Measurements from ENCODE around the gene GOT1.

The GOT1 gene

DNA sequence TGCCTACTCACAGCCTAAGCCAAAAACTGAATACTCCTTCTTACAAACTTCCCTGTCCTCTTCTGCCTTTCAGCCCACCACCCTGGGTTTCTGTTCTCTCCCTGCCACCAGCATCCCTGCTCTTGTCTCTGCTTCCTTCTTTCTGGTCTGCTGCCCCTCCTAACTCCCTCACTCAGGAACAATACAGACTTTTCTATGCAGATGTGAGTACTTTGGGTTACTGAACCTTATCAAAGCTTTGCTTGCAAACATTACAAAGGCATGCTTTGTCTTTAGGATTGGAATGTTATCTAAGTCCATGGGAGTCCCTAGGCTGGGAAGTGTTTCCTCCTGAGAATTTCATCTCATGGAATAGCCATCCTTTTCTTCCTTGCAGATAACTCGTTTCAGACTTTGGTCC, 72.3 kb downstream of the GOT1 start:
- no peak for DNase-seq (ENCODE audit: low read depth)

- no peak for DNase-seq (ENCODE audit: low read depth)
Measured at GRCh38 chr10:99357691-99358090, 72.7 kb downstream of the GOT1 start.

- no peak for DNase-seq (ENCODE audit: low read depth)
Measured at GRCh38 chr10:99353182-99353581, 77.2 kb downstream of the GOT1 start.

DNA sequence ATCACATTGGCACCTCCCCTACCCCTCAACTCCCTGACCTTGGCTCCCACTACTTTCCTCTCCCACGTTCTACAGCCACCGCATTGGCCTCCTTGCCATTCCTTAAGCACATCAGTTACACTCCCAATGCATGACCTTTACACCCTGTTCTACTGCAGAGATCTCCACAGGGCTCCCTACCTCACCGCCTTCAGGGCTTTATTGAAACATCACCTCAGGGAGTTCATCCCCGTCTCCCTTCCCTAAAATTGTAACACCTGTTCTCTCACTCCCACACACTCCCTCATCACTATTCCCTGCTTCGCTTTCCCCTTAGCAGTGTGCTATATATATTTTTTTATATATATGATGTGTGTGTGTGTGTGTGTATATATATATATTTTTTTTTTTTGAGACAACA, 82.8 kb downstream of the GOT1 start:
- DNase-seq (ENCODE audit: low read depth), result no peak
